ENCODE measurements around the gene CPEB4. TPM values are rescaled to one million over a fixed set of nuclear protein-coding genes. Genes with fewer than 3 reads are reported as not detected.

CPEB4 gene
- total and polyA plus RNA-seq, 2 of the 4 experiments (the other 2 are of a cell fraction) = 7.8 to 22.6 TPM

- no TSS peak for BruUV-seq (replicated peaks)
- peaks cover 5% of the 10 kb centered on the region; the same call in 1 of the 2 replicates for H3K4me1 ChIP-seq (ENCODE audit: control insufficient read depth, insufficient read depth, low read length)
- H2BK120ac ChIP-seq (ENCODE audit: low read depth, low read length) = no peak overlapping the region
- in situ Hi-C loops (cut with MboI; ENCODE audit: low sequenced_read_pairs) (no loop called here), intact Hi-C loops (cut with micrococcal nuclease) (no loop called here), dilution Hi-C loops (cut with HindIII; ENCODE audit: low sequenced_read_pairs, unreplicated experiment) (no loop called here)
- no peak overlapping the region for H4K91ac ChIP-seq (ENCODE audit: insufficient read depth, low read depth, low read length)
- ATAC-seq (ENCODE audit: low read depth) (no peak), DNase-seq (no peak)
- H3K9me1 ChIP-seq (ENCODE audit: insufficient read depth, low read length) = peaks cover 5% of the 10 kb centered on the region; the same call in 1 of the 2 replicates
- H2AK5ac ChIP-seq (ENCODE audit: low read depth, low read length) = no peak overlapping the region
- no peak overlapping the region for H3K9ac ChIP-seq (ENCODE audit: low read depth, low read length)
- H4K8ac ChIP-seq (ENCODE audit: low read depth in 2 of 2, low read length in 2 of 2) = no peak overlapping the region
- ChIA-PET CTCF (no interaction called here), POLR2A (ENCODE audit: unreplicated experiment) (no interaction called here)
- TF ChIP-seq POLR2A (IDR thresholded peaks at IDR 0.05; ENCODE audit: low read depth, low read length) (no peak), CEBPB (IDR thresholded peaks at IDR 0.05; ENCODE audit: low read depth, low read length) (no peak), RCOR1 (IDR thresholded peaks at IDR 0.05; ENCODE audit: insufficient replicate concordance, low read length) (no peak), CHD1 (IDR thresholded peaks at IDR 0.05; ENCODE audit: low read depth, low read length) (no peak), NFE2L2 (IDR thresholded peaks at IDR 0.05; ENCODE audit: low read depth, low read length) (no peak), MAZ (IDR thresholded peaks at IDR 0.05; ENCODE audit: borderline replicate concordance, low read depth, low read length) (no peak), MAFK (IDR thresholded peaks at IDR 0.05; ENCODE audit: low read depth, low read length) (no peak), ELK1 (IDR thresholded peaks at IDR 0.05; ENCODE audit: borderline replicate concordance, low read depth, low read length) (no peak), USF2 (IDR thresholded peaks at IDR 0.05; ENCODE audit: low read depth, low read length) (no peak)
- no peak overlapping the region for H3K14ac ChIP-seq (replicated peaks; ENCODE audit: low read depth, low read length)
- H2AK9ac ChIP-seq (replicated peaks; ENCODE audit: low read depth, low read length, poor library complexity) = no peak overlapping the region
- H3K23ac ChIP-seq (ENCODE audit: low read depth, low read length) = no peak overlapping the region
- H3K9me3 ChIP-seq (ENCODE audit: control insufficient read depth, insufficient read depth, low read length) = no peaks in the 10 kb centered on the region
- no CpG with 5 or more reads among the region's 5 CpGs for WGBS, 2 experiments (ENCODE audit: extremely low coverage in 2 of 2, insufficient read length in 1 of 2)
- no peaks in the 10 kb centered on the region for H4K20me1 ChIP-seq (ENCODE audit: insufficient read depth, low read length)
- H3K27me3 ChIP-seq (ENCODE audit: control insufficient read depth, insufficient read depth, low read length) = no peaks in the 10 kb centered on the region
- H2BK20ac ChIP-seq (ENCODE audit: low read depth, low read length) = no peak overlapping the region
- H3K56ac ChIP-seq (ENCODE audit: extremely low read depth, insufficient read depth, low read length) = no peak overlapping the region
- no peak overlapping the region for H3K4ac ChIP-seq (ENCODE audit: low read depth, low read length)
- no peak overlapping the region for H2BK15ac ChIP-seq (ENCODE audit: low read depth, low read length)
- no peaks in the 10 kb centered on the region for H3K79me1 ChIP-seq (ENCODE audit: low read depth in 1 of 2, low read length in 2 of 2)
- H3K4me3 ChIP-seq (ENCODE audit: insufficient read depth, low read depth, low read length) = no peak overlapping the region
- no peak overlapping the region; the same call in 1 of the 2 replicates for H4K5ac ChIP-seq (ENCODE audit: low read depth, low read length)
- no peak overlapping the region for H2AFZ ChIP-seq (replicated peaks; ENCODE audit: low read length, poor library complexity)
- no peak overlapping the region for H3K4me2 ChIP-seq (ENCODE audit: low read depth, low read length)
- no peak overlapping the region for H2BK5ac ChIP-seq (ENCODE audit: low read depth, low read length, poor library complexity, severe bottlenecking)
- no peak overlapping the region for H3K18ac ChIP-seq (ENCODE audit: low read depth, low read length)
- H3K36me3 ChIP-seq (ENCODE audit: control insufficient read depth, insufficient read depth, low read length) = no peaks in the 10 kb centered on the region
- no peak overlapping the region for H3K27ac ChIP-seq (ENCODE audit: insufficient read depth, low read length)
Observed at GRCh38 chr5:173878224-173878967, 9.8 kb upstream of the CPEB4 start.

Measured in IMR-90 (cell line).